NCI-H446 (cell line): ENCODE results near the gene OCIAD2.
"Not testable (repeated sequence)": the region's sequence is repeated elsewhere in the genome, so short reads cannot be mapped to it uniquely, and the experiment has no call there.

Experiments
- DNase-seq, 2 experiments: peaks; one replicate each; lab custom pipeline; 2025; lab: John Stamatoyannopoulos, UW

Gene OCIAD2

GRCh38 chr4:48907706-48908477 is 1.3 kb upstream of the OCIAD2 start:
- DNase-seq = no peak

GRCh38 chr4:48905363-48906015 is 1.1 kb downstream of the OCIAD2 start:
- no peak for DNase-seq

- DNase-seq = no peak
These were observed 1.9 kb downstream of the OCIAD2 start for GRCh38 chr4:48904541-48905142.

GRCh38 chr4:48904101-48904500 is 2.5 kb downstream of the OCIAD2 start:
- DNase-seq = peak in 1 of 2 experiments; percentile 13

GRCh38 chr4:48902266-48902665 is 4.3 kb downstream of the OCIAD2 start:
- peak; percentile 80 to 94 for DNase-seq

GRCh38 chr4:48901196-48901595 is 5.4 kb downstream of the OCIAD2 start:
- DNase-seq = no peak

GRCh38 chr4:48899950-48900349 is 6.6 kb downstream of the OCIAD2 start:
- DNase-seq = no peak

- DNase-seq = no peak
These were observed 7.2 kb downstream of the OCIAD2 start for GRCh38 chr4:48899432-48899749.

- no peak for DNase-seq
These were observed 7.7 kb downstream of the OCIAD2 start for GRCh38 chr4:48898733-48899431.

- no peak for DNase-seq
These were observed 9.7 kb downstream of the OCIAD2 start for GRCh38 chr4:48896845-48897244.

GRCh38 chr4:48891028-48891619 is 15.4 kb downstream of the OCIAD2 start:
- DNase-seq = no peak

GRCh38 chr4:48889750-48890149 is 16.8 kb downstream of the OCIAD2 start:
- not testable (repeated sequence) for DNase-seq

GRCh38 chr4:48881646-48882045 is 24.9 kb downstream of the OCIAD2 start:
- DNase-seq = not testable (repeated sequence)

- DNase-seq = no peak
These were observed 26.8 kb downstream of the OCIAD2 start for GRCh38 chr4:48879561-48880442.

- no peak for DNase-seq
These were observed 28.6 kb downstream of the OCIAD2 start for GRCh38 chr4:48877827-48878535.

- not testable (repeated sequence) for DNase-seq
These were observed 41.9 kb downstream of the OCIAD2 start for GRCh38 chr4:48864696-48865095.

- no peak for DNase-seq
These were observed 42.8 kb downstream of the OCIAD2 start for GRCh38 chr4:48863728-48864127.

GRCh38 chr4:48862661-48863060 is 43.9 kb downstream of the OCIAD2 start:
- DNase-seq = no peak

- DNase-seq = no peak
These were observed 44.5 kb downstream of the OCIAD2 start for GRCh38 chr4:48862038-48862437.

GRCh38 chr4:48858130-48858529 is 48.4 kb downstream of the OCIAD2 start:
- DNase-seq = no peak

- DNase-seq = no peak
These were observed 51.6 kb downstream of the OCIAD2 start for GRCh38 chr4:48854982-48855381.
